WTC11 (cell line): ENCODE measurements around the gene ZNF804A.

Source experiments
- ATF3 ChIP-seq: sonication (generic); formaldehyde crosslinking; conservative IDR thresholded peaks from 2 replicates; pipeline ENCODE4 v1.8.1; 2022; ENCODE audit warnings: mild to moderate bottlenecking, missing genetic modification reagents
- ATF6 ChIP-seq: sonication (generic); formaldehyde crosslinking; IDR thresholded peaks from 2 replicates; pipeline ENCODE4 v1.8.1; 2023; ENCODE audit warnings: mild to moderate bottlenecking, missing genetic modification reagents
- CREM ChIP-seq: sonication (generic); formaldehyde crosslinking; IDR thresholded peaks from 2 replicates; pipeline ENCODE4 v1.8.1; 2022; ENCODE audit warnings: mild to moderate bottlenecking, missing genetic modification reagents, moderate library complexity
- CTCF ChIP-seq: fragments of 200-600 bp; IDR thresholded peaks from 2 replicates; pipeline ENCODE4 v1.8.0; 2022; ENCODE audit warnings: antibody characterized with exemption
- E2F5 ChIP-seq: sonication (generic); formaldehyde crosslinking; IDR thresholded peaks from 2 replicates; pipeline ENCODE4 v1.8.1; 2022; ENCODE audit warnings: mild to moderate bottlenecking, moderate library complexity, missing genetic modification reagents
- GTF2I ChIP-seq: fragments of 250-450 bp; sonication (Bioruptor Pico); conservative IDR thresholded peaks from 2 replicates; pipeline ENCODE4 v1.4.0; 2021; ENCODE audit warnings: mild to moderate bottlenecking
- JUN ChIP-seq: sonication (generic); formaldehyde crosslinking; IDR thresholded peaks from 2 replicates; pipeline ENCODE4 v1.8.0; 2023; ENCODE audit warnings: mild to moderate bottlenecking, missing genetic modification reagents
- MAX ChIP-seq: sonication (generic); formaldehyde crosslinking; IDR thresholded peaks from 2 replicates; pipeline ENCODE4 v1.8.0; 2022; ENCODE audit warnings: mild to moderate bottlenecking, missing genetic modification reagents
- NFATC4 ChIP-seq: fragments of 250-450 bp; sonication (Bioruptor Pico); IDR thresholded peaks from 2 replicates; pipeline ENCODE4 v1.9.0; 2021; ENCODE audit warnings: mild to moderate bottlenecking
- PREB ChIP-seq: sonication (generic); formaldehyde crosslinking; IDR thresholded peaks from 2 replicates; pipeline ENCODE4 v1.8.1; 2022; ENCODE audit warnings: mild to moderate bottlenecking, missing genetic modification reagents, moderate library complexity, borderline replicate concordance
- RELA ChIP-seq: sonication (generic); formaldehyde crosslinking; IDR thresholded peaks from 2 replicates; pipeline ENCODE4 v1.8.1; 2022; ENCODE audit warnings: missing genetic modification reagents, mild to moderate bottlenecking, borderline replicate concordance
- STAT6 ChIP-seq: sonication (generic); formaldehyde crosslinking; conservative IDR thresholded peaks from 2 replicates; pipeline ENCODE4 v1.8.1; 2023; ENCODE audit warnings: mild to moderate bottlenecking, low read depth, missing genetic modification reagents, moderate library complexity
- TCF7 ChIP-seq: sonication (generic); formaldehyde crosslinking; IDR thresholded peaks from 2 replicates; pipeline ENCODE4 v1.8.0; 2022; ENCODE audit warnings: mild to moderate bottlenecking, low read depth, missing genetic modification reagents, moderate library complexity
- ZMAT4 ChIP-seq: fragments of 250-450 bp; sonication (Bioruptor Pico); IDR thresholded peaks from 2 replicates; pipeline ENCODE4 v1.9.0; 2021; ENCODE audit warnings: mild to moderate bottlenecking

GRCh38 chr2:184566716-184567115 is 31.6 kb upstream of the ZNF804A start:
- TF ChIP-seq CTCF (no peak), RELA (CRISPR knock-in tag) (no peak), NFATC4 (CRISPR knock-in tag) (no peak), STAT6 (CRISPR knock-in tag) (no peak), ZMAT4 (CRISPR knock-in tag) (no peak), TCF7 (CRISPR knock-in tag) (no peak), GTF2I (CRISPR knock-in tag) (no peak), ATF3 (CRISPR knock-in tag) (no peak), MAX (CRISPR knock-in tag) (no peak), PREB (no peak), JUN (no peak), CREM (CRISPR knock-in tag) (no peak), E2F5 (CRISPR knock-in tag) (no peak), ATF6 (no peak)
